ENCODE measurements around the gene C16orf87. TPM values are rescaled to one million over a fixed set of nuclear protein-coding genes. Genes with fewer than 3 reads are reported as not detected.
A peak's percentile ranks its signal among the peaks of the same experiment; 100 is the strongest.
"Not testable (repeated sequence)": the region's sequence is repeated elsewhere in the genome, so short reads cannot be mapped to it uniquely, and the experiment has no call there.

Gene C16orf87
- total RNA-seq, 1 donor from 2014 or later = 17.7 TPM

DNA sequence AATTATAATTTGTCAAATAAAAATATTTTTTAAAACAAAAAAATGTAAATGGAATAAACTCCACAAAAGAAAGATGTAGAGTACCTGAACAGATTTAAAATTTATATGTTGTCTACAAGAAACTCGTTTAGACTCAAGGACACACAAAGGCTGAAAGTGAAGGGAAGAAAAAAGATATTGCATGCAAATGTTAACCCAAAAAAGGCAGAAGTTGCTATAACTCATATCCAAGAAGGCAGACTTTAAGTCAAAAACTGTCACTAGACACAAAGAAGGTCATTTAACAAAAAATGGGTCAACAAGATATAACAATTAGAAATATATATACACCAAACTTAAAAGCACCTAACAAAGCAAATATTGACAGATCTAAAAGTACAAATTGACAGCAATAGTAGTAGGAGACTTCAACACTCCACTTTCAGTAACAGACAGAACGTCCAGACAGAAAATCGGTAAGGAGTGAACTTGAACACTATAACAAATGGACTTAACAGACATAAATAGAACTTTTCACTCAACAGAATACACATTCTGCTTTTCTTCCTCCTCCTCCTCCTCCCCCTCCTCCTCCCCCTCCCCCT, 42.0 kb downstream of the C16orf87 start:
- Mint-ChIP-seq H3K27me3 (ENCODE audit: low read depth) (no peaks in the 10 kb centered on the region), H3K4me1 (ENCODE audit: low read depth) (peaks cover 17% of the 10 kb centered on the region), H3K36me3 (ENCODE audit: low read depth) (peaks cover 13% of the 10 kb centered on the region), H3K27ac (ENCODE audit: unreplicated experiment) (peak overlapping the region; percentile 9), H3K9me3 (ENCODE audit: low read depth) (peaks cover 12% of the 10 kb centered on the region), H3K4me3 (ENCODE audit: unreplicated experiment) (no peak overlapping the region)
- no peak for DNase-seq (ENCODE audit: low spot score)
- no peak for TF ChIP-seq CTCF (IDR thresholded peaks at IDR 0.05)

GRCh38 chr16:46787909-46788308, 43.1 kb downstream of the C16orf87 start:
- DNase-seq (ENCODE audit: low spot score) = no peak
- peaks cover 12% of the 10 kb centered on the region for H3K9me3 Mint-ChIP-seq (ENCODE audit: low read depth)
- H3K4me1 Mint-ChIP-seq (ENCODE audit: low read depth) = peaks cover 17% of the 10 kb centered on the region
- no peak overlapping the region for H3K27ac Mint-ChIP-seq (ENCODE audit: unreplicated experiment)
- H3K27me3 Mint-ChIP-seq (ENCODE audit: low read depth) = no peaks in the 10 kb centered on the region
- no peak for TF ChIP-seq CTCF (IDR thresholded peaks at IDR 0.05)
- H3K36me3 Mint-ChIP-seq (ENCODE audit: low read depth) = peaks cover 10% of the 10 kb centered on the region
- no peak overlapping the region for H3K4me3 Mint-ChIP-seq (ENCODE audit: unreplicated experiment)

- Mint-ChIP-seq H3K4me3 (ENCODE audit: unreplicated experiment) (no peak overlapping the region), H3K4me1 (ENCODE audit: low read depth) (peaks cover 10% of the 10 kb centered on the region), H3K27ac (ENCODE audit: unreplicated experiment) (no peak overlapping the region), H3K36me3 (ENCODE audit: low read depth) (peaks cover 6% of the 10 kb centered on the region), H3K27me3 (ENCODE audit: low read depth) (no peaks in the 10 kb centered on the region), H3K9me3 (ENCODE audit: low read depth) (peaks cover 9% of the 10 kb centered on the region)
- DNase-seq (ENCODE audit: low spot score) = no peak
- no peak for TF ChIP-seq CTCF (IDR thresholded peaks at IDR 0.05)
These were observed 45.7 kb downstream of the C16orf87 start for GRCh38 chr16:46785076-46785845.

GRCh38 chr16:46784569-46784968, 46.4 kb downstream of the C16orf87 start:
- H3K27ac Mint-ChIP-seq (ENCODE audit: unreplicated experiment); DNase-seq (ENCODE audit: low spot score): not testable (repeated sequence)

DNA sequence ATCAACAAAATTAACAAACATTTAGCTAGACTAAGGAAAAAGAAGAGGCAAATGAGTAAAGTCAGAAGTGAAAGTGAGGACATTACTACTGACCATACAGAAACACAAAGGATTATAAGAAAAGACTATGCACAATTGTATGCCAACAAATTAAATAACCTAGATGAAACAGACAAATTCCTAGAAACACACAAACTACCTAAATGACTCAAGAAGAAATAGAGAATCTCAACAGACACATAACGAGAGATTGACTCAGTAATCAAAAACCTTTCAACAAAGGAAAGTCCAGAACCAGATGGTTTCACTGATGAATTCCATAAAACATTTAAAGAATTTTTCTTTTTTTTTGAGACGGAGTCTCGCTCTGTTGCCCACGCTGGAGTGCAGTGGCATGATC, 47.2 kb downstream of the C16orf87 start:
- peaks cover 9% of the 10 kb centered on the region for H3K9me3 Mint-ChIP-seq (ENCODE audit: low read depth)
- no peaks in the 10 kb centered on the region for H3K27me3 Mint-ChIP-seq (ENCODE audit: low read depth)
- peaks cover 5% of the 10 kb centered on the region for H3K36me3 Mint-ChIP-seq (ENCODE audit: low read depth)
- H3K27ac Mint-ChIP-seq (ENCODE audit: unreplicated experiment) = no peak overlapping the region
- no peak overlapping the region for H3K4me3 Mint-ChIP-seq (ENCODE audit: unreplicated experiment)
- no peak for DNase-seq (ENCODE audit: low spot score)
- H3K4me1 Mint-ChIP-seq (ENCODE audit: low read depth) = peaks cover 3% of the 10 kb centered on the region
- no peak for TF ChIP-seq CTCF (IDR thresholded peaks at IDR 0.05)

More at GRCh38 chr16:46784569-46784968, 46.4 kb downstream of the C16orf87 start:
- not testable (repeated sequence) for H3K9me3 Mint-ChIP-seq (ENCODE audit: low read depth); H3K4me1 Mint-ChIP-seq (ENCODE audit: low read depth); H3K4me3 Mint-ChIP-seq (ENCODE audit: unreplicated experiment); H3K36me3 Mint-ChIP-seq (ENCODE audit: low read depth); H3K27me3 Mint-ChIP-seq (ENCODE audit: low read depth)
